IPS-20b (cell line): Measurements from ENCODE around the gene PTPN20.

ENCODE experiments used
- H3K27ac ChIP-seq: one replicate; pipeline ENCODE4 v1.5.1; 2013; ENCODE audit warnings: low read length
- H3K27me3 ChIP-seq: 2 replicates; pipeline ENCODE4 v1.6.1; 2013; ENCODE audit warnings: mild to moderate bottlenecking, low read length, inconsistent platforms; ENCODE audit not compliant: insufficient read depth
- H3K36me3 ChIP-seq: 2 replicates; pipeline ENCODE4 v1.6.1; 2013; ENCODE audit warnings: low read depth, mild to moderate bottlenecking, inconsistent platforms, low read length, moderate library complexity; ENCODE audit not compliant: insufficient read depth
- H3K4me1 ChIP-seq: 2 replicates; pipeline ENCODE4 v1.6.1; 2013; ENCODE audit warnings: mild to moderate bottlenecking, control low read depth, inconsistent platforms, low read length, moderate library complexity; ENCODE audit not compliant: insufficient read depth
- H3K4me3 ChIP-seq: 2 replicates; pipeline ENCODE4 v1.5.1; 2013; ENCODE audit warnings: mild to moderate bottlenecking, low read length, inconsistent platforms
- H3K9ac ChIP-seq: 2 replicates; pipeline ENCODE4 v1.6.1; 2013; ENCODE audit warnings: low read depth, mild to moderate bottlenecking, inconsistent platforms, low read length, moderate library complexity
- H3K9me3 ChIP-seq: 2 replicates; pipeline ENCODE4 v1.6.1; 2013; ENCODE audit warnings: mild to moderate bottlenecking, low read depth, low read length, inconsistent platforms; ENCODE audit not compliant: insufficient read depth

PTPN20 gene

GRCh38 chr10:47024399-47025252, 113.4 kb downstream of the PTPN20 start:
- Histone ChIP-seq H3K4me3 (no peak overlapping the region), H3K4me1 (no peaks in the 10 kb centered on the region), H3K27ac (no peak overlapping the region), H3K36me3 (no peaks in the 10 kb centered on the region), H3K9me3 (no peaks in the 10 kb centered on the region), H3K27me3 (no peaks in the 10 kb centered on the region), H3K9ac (no peak overlapping the region)

- no peak overlapping the region for H3K9ac ChIP-seq
- no peak overlapping the region for H3K27ac ChIP-seq
These were observed 114.0 kb downstream of the PTPN20 start for GRCh38 chr10:47025253-47025539.

GRCh38 chr10:47025540-47026300, 114.5 kb downstream of the PTPN20 start:
- no peaks in the 10 kb centered on the region for H3K27me3 ChIP-seq
- H3K27ac ChIP-seq, result no peak overlapping the region
- no peaks in the 10 kb centered on the region for H3K4me1 ChIP-seq
- no peaks in the 10 kb centered on the region for H3K36me3 ChIP-seq
- no peak overlapping the region for H3K4me3 ChIP-seq
- no peak overlapping the region for H3K9ac ChIP-seq
- H3K9me3 ChIP-seq, result no peaks in the 10 kb centered on the region

More at GRCh38 chr10:47025253-47025539, 114.0 kb downstream of the PTPN20 start:
- no peaks in the 10 kb centered on the region for H3K36me3 ChIP-seq
- H3K27me3 ChIP-seq, result no peaks in the 10 kb centered on the region
- H3K4me1 ChIP-seq, result no peaks in the 10 kb centered on the region
- no peaks in the 10 kb centered on the region for H3K9me3 ChIP-seq
- H3K4me3 ChIP-seq, result no peak overlapping the region

GRCh38 chr10:47026301-47027107, 115.3 kb downstream of the PTPN20 start:
- H3K4me3 ChIP-seq, result no peak overlapping the region

GRCh38 chr10:47027108-47027783, 116.0 kb downstream of the PTPN20 start:
- no peaks in the 10 kb centered on the region for H3K36me3 ChIP-seq
- no peaks in the 10 kb centered on the region for H3K9me3 ChIP-seq
- no peak overlapping the region for H3K9ac ChIP-seq
- H3K4me1 ChIP-seq, result no peaks in the 10 kb centered on the region
- no peak overlapping the region for H3K4me3 ChIP-seq
- H3K27ac ChIP-seq, result no peak overlapping the region
- H3K27me3 ChIP-seq, result no peaks in the 10 kb centered on the region

More at GRCh38 chr10:47026301-47027107, 115.3 kb downstream of the PTPN20 start:
- no peaks in the 10 kb centered on the region for H3K27me3 ChIP-seq
- H3K27ac ChIP-seq, result no peak overlapping the region
- H3K9ac ChIP-seq, result no peak overlapping the region
- no peaks in the 10 kb centered on the region for H3K4me1 ChIP-seq
- no peaks in the 10 kb centered on the region for H3K36me3 ChIP-seq
- H3K9me3 ChIP-seq, result no peaks in the 10 kb centered on the region

GRCh38 chr10:47027784-47028260, 116.6 kb downstream of the PTPN20 start:
- no peaks in the 10 kb centered on the region for H3K36me3 ChIP-seq
- H3K9ac ChIP-seq, result no peak overlapping the region
- no peaks in the 10 kb centered on the region for H3K27me3 ChIP-seq
- H3K4me3 ChIP-seq, result no peak overlapping the region
- H3K27ac ChIP-seq, result no peak overlapping the region
- no peaks in the 10 kb centered on the region for H3K9me3 ChIP-seq
- H3K4me1 ChIP-seq, result no peaks in the 10 kb centered on the region

GRCh38 chr10:47028466-47028865, 117.2 kb downstream of the PTPN20 start:
- H3K9me3 ChIP-seq, result no peaks in the 10 kb centered on the region
- H3K27ac ChIP-seq, result no peak overlapping the region
- no peaks in the 10 kb centered on the region for H3K36me3 ChIP-seq
- H3K9ac ChIP-seq, result no peak overlapping the region
- H3K27me3 ChIP-seq, result no peaks in the 10 kb centered on the region
- no peak overlapping the region for H3K4me3 ChIP-seq
- H3K4me1 ChIP-seq, result no peaks in the 10 kb centered on the region

GRCh38 chr10:47029181-47030009, 118.2 kb downstream of the PTPN20 start:
- Histone ChIP-seq H3K27ac (no peak overlapping the region), H3K4me1 (no peaks in the 10 kb centered on the region), H3K9me3 (no peaks in the 10 kb centered on the region), H3K36me3 (no peaks in the 10 kb centered on the region), H3K9ac (no peak overlapping the region), H3K4me3 (no peak overlapping the region), H3K27me3 (no peaks in the 10 kb centered on the region)

- no peak overlapping the region for H3K9ac ChIP-seq
- no peak overlapping the region for H3K4me3 ChIP-seq
- H3K27ac ChIP-seq, result no peak overlapping the region
- H3K36me3 ChIP-seq, result no peaks in the 10 kb centered on the region
- no peaks in the 10 kb centered on the region; the same call in 1 of the 2 replicates for H3K27me3 ChIP-seq
- H3K9me3 ChIP-seq, result no peaks in the 10 kb centered on the region
- no peaks in the 10 kb centered on the region for H3K4me1 ChIP-seq
These were observed 119.0 kb downstream of the PTPN20 start for GRCh38 chr10:47030191-47030703.

GRCh38 chr10:47031211-47031900, 120.1 kb downstream of the PTPN20 start:
- Histone ChIP-seq H3K36me3 (no peaks in the 10 kb centered on the region), H3K27ac (no peak overlapping the region), H3K9ac (no peak overlapping the region), H3K4me1 (no peaks in the 10 kb centered on the region), H3K9me3 (no peaks in the 10 kb centered on the region), H3K27me3 (no peaks in the 10 kb centered on the region; the same call in 1 of the 2 replicates), H3K4me3 (no peak overlapping the region)
